AG09319 (cell line): ENCODE results near the gene SGMS1.

Experiments
- DNase-seq: peaks from one replicate; pipeline ENCODE4 v3.0.0-alpha.2; 2010; ENCODE audit warnings: low read depth; ENCODE audit errors: extremely low read depth
- CTCF ChIP-seq: IDR thresholded peaks from 2 replicates; pipeline ENCODE4 v1.5.1; 2011; ENCODE audit warnings: low read depth, mild to moderate bottlenecking, inconsistent platforms, low read length, moderate library complexity

The SGMS1 gene

GRCh38 chr10:50556237-50557120 lies 67.3 kb downstream of the SGMS1 start:
- no peak for DNase-seq

DNA sequence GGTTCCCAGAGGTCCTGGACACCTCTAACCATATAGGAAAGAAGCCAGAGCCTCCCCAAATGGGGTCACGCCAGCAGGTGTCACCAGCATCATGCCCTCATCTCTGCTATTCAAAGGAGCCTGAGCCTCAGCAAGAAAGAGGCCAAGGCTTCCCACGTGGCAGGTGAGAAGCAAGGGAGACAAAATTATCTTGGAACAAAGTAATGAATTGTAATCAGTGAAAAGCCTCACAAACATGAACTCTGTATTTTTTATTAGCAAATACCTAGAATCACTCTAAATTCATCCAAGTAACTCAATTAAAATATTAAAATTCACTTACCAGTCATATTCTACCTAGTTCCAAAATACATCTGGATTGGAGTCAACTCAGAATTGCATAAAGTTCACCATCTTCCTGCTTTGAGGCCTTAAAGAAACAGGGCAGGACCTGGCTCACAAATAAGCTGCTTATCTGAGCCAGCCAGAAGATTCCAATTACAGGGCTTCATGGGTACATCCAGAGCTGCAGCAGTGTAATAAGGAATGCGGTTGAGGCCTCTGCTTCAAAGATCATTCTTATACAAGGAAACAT lies 68.7 kb downstream of the SGMS1 start:
- peak; percentile 25 for DNase-seq

More at GRCh38 chr10:50556237-50557120, 67.3 kb downstream of the SGMS1 start:
- TF ChIP-seq CTCF: no peak

DNA sequence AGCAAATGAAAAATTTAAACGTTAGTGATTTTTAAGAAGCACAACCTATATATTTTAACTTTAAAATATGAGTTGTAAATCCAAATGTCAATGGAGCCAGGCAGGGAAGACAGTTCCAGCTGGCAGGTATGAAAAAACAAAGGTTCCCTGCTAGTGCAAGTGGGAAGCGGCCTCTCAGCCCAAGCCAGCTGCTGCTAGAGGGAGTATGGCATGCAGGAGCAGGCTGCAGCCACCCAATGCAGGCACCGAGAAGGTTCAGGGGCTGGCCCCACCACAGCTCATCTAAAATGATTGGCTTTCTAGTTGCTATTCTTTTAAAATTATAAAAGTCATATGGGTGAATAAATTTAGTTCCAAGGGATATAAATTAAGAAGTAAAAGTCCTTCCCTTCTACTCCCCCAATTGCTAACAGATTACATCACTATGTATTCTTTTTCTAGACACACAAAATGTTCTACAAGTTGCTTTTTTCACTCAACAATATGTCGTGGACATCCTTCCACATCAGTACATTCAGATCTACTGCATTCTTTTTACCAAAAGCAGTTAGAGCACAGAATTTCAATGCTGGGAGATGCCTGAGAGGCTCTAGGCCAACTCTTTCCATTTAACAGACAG lies 69.3 kb downstream of the SGMS1 start:
- TF ChIP-seq CTCF: no peak
- DNase-seq: no peak

More for the DNA sequence above, 68.7 kb downstream of the SGMS1 start:
- TF ChIP-seq CTCF: no peak

DNA sequence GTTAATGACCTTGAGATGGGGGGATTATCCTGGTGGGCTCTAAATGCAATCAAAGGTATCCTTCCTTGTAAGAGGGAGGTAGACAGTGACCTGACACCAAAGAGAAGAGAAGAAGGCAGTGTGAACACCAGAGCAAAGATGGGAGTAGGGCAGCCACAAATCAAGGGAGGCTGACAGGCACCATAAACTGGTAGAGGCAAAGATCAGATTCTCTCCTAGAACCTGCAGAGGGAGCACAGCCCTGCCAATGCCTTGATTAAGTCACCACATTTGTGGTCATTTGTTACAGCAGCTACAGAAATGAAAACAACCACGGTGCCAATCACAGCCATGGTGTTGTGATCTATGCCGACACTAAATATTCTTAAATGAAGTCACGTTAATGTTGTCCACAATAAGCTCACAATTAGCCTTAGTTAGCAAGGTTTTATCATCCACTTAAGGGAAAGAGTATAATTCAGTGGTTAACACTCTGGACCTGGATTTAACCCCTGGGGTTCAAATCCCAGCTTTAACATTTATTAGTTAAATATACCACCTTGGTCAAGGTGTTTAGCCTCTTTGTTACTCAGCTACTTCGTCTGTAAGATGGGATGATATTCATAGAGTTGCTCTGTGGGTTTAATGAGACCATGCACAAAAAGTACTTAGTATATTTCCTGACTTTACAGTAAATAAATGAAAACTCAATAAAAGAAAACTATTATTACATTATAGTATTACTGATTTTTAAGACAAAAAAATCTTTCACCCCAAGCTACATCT lies 70.8 kb downstream of the SGMS1 start:
- TF ChIP-seq CTCF: peak; percentile 34
- DNase-seq: no peak

- TF ChIP-seq CTCF: no peak
- peak; percentile 94 for DNase-seq
Measured at GRCh38 chr10:50552308-50552707, 71.4 kb downstream of the SGMS1 start.

GRCh38 chr10:50551894-50552293 lies 71.9 kb downstream of the SGMS1 start:
- no peak for DNase-seq

More at GRCh38 chr10:50551894-50552293, 71.9 kb downstream of the SGMS1 start:
- TF ChIP-seq CTCF: no peak
